NK-92 (cell line): ENCODE measurements around the gene CRYBG3.

Experiments
- DNase-seq: peaks from one replicate; lab custom pipeline; 2025; ENCODE audit not compliant: unreplicated experiment; lab: John Stamatoyannopoulos, UW

The CRYBG3 gene

GRCh38 chr3:97940034-97940433 is 118.2 kb downstream of the CRYBG3 start:
- DNase-seq, result no peak

GRCh38 chr3:97942801-97943546 is 121.2 kb downstream of the CRYBG3 start:
- no peak for DNase-seq

DNA sequence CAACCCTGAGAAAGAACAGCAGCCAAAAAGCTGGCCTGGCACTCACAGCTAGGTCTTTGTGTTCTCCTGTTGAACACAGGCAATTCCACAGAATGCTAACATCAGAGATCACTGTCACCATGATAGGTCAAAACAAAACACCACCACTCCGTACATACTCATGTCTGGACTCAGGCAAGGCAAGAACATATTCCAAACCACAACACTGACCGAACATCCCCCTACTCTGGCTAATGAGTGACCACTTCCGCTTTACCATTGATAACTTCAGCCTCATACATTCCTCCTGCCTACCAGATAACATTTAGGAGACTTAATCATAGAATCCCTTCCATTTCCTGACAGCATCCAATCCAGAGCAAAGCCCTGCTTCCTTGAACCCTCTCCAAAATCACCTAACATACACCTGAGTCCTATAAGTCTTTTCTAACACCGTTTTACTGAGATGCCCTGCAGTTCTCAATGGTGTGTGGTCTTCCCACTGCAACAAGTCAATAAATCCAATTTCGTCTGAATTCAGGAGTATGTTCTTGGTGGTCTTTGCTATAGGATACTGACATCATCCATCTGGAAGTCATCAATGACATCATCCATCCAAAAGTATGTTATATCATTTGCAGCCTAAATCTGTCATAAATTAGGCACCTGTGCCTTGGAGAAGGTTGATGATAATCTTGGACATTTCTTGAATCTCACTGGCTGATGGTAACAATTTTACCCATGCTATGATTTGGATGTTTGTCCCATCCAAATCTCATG is 126.7 kb downstream of the CRYBG3 start:
- DNase-seq, result no peak

DNA sequence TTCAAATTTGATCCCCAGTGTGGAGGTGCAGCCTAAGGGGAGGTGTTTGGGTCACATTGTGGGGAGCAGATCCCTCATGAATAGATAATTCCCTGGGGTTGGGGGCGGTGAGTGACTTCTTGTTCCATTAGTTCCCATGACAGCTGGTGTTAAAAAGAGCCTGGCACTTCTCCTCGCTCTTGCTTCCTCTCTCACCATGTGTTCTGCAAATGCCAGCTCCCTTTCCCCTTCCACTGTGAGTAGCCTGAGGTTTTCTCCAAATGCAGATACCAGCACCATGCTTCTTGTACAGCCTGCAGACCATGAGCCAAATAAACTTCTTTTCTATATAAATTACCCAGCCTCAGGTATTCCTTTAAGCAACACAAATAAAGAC is 127.3 kb downstream of the CRYBG3 start:
- DNase-seq, result no peak

DNA sequence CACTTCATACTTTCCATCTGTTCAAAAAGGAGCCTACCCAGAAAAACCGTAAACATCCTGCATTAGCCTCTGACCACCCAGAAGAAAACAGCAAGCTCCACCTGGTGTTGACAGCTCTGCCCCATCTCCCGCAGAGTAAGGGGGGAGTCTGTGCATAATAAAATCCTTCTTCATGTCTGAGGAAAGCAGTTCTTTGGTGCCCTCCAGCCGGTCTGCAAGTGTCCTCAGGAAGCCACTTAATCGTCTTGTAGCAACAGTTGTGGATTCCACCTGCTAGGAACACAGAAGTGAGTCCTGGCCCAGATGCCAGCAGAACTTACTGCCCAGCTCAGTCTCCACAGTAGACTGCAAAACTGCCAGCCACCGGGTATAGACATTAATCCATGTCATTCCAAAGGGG is 127.9 kb downstream of the CRYBG3 start:
- no peak for DNase-seq

GRCh38 chr3:97950360-97950759 is 128.5 kb downstream of the CRYBG3 start:
- DNase-seq, result no peak

DNA sequence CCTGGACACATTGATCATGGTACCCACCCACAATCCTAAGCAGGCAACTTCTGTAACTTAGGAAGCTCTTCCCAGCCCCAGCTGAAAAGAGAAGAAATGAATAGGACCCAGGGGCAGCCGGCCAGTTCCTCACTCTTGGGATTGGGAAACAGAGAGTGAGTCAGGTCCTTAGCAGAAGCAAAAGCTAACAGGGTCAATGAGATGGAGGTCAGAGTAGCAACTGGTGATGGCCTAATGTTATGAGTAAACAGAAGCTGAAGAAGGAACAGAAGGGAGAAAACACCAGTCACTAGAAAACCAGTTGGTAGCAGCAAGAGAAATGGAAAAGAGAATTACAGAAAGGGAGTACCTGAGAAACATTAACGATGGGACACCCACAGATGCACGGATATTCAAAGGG is 130.5 kb downstream of the CRYBG3 start:
- DNase-seq, result no peak

DNA sequence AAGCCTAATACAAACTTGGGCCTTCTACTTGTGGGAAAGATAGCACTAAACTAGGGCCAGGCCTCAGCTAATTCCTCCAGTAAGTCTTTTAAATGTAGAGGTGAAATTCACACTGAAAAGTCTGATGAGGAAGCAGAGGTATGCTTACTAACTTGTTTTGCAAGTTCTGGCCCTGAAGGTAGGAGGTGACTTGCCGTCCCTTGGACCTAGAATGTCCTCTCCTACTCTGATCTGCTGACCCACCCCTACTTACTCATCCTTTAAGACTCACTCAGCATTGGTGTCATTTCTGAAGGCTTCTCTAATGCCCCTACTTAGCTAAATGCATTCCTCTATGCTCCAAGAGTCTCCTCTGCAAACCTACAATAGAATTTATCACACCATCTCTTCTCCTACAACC is 131.1 kb downstream of the CRYBG3 start:
- no peak for DNase-seq

GRCh38 chr3:97954228-97954827 is 132.5 kb downstream of the CRYBG3 start:
- DNase-seq, result no peak

DNA sequence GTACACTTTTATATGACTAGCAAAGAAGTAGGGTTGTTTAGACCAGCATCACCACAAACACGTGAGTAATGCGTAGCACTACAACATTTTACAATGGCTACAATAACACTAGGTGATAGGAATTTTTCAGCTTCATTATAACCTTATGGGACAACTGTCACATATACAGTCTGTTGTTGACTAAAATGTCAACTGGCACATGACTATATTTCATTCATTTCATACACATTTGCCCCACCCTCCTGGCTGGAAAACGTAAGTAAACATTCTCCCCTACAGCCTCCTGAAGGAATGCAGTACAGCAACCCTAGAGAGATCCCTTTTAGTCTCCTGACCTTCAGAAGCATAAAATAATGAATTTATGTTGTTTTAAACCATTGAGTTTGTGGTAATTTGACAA is 134.2 kb downstream of the CRYBG3 start:
- no peak for DNase-seq

DNA sequence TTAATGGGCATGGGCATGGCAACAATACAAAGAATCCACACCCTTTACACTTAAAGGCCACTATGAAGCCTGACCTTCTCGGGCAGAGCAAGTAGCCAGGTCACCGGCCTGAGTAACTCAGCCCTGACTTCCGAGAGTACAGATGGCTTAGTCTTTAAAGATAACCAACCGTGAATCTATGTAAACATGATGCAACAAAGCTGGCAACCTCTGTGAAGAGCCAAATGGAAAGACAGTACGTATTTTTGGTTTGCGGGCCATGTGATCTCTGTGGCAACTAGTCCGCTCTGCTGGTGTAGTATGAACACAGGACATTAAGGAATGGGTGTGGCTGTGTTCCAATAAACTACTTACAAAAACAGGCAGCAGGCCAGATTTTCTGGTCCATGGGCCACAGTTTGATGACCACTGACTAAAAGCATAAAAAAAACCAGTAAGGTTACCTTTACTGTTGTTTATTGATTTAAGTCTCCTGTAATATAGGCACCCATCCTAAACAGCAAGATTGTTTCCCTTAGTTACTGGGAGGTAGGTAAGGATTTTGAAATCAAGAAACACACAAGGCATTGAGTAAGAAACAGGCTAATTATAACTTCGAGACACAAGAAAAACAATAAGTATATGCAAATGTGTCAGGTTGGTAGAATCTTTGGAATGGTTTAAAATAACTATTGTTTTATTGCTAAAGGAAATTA is 136.0 kb downstream of the CRYBG3 start:
- no peak for DNase-seq

- no peak for DNase-seq
Observed at GRCh38 chr3:97958396-97958795, 136.6 kb downstream of the CRYBG3 start.

DNA sequence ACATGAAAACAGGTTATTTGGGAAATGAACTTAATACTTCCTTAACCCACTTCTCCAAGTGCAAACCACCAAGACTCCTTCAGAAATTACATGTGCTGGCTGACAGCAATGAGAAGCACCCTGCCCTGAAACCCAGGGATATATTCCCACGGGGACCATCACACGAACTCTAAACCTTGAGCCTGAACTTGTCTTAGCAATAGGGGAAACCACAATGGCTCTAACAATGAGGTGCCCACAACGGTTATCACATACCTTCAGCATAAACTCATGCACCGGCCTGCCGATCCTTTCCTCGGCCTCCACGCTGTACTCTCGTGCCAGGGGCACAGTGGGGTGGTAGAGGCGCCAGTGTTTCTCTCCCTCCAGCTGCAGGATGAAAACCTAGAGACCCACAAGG is 137.0 kb downstream of the CRYBG3 start:
- no peak for DNase-seq

GRCh38 chr3:97959872-97960271 is 138.1 kb downstream of the CRYBG3 start:
- DNase-seq, result no peak

DNA sequence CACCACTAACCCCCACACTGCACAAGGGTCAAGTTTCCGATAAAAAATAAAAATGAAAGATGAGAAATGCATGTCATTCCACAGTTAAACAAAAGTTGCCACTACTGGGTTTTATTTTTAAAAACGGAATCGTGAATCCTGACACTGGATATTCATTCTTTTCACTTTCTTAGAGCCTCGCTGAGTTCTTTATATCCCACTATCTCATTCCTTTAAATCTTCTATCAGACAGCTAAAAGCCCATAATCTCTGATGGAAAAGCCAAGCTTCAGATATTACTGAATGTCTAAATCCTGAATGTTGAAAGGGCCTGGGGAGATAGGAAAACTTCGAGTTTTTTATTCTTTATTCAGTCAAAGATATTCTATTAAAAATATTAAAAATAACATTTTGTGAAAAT is 138.7 kb downstream of the CRYBG3 start:
- DNase-seq, result no peak

DNA sequence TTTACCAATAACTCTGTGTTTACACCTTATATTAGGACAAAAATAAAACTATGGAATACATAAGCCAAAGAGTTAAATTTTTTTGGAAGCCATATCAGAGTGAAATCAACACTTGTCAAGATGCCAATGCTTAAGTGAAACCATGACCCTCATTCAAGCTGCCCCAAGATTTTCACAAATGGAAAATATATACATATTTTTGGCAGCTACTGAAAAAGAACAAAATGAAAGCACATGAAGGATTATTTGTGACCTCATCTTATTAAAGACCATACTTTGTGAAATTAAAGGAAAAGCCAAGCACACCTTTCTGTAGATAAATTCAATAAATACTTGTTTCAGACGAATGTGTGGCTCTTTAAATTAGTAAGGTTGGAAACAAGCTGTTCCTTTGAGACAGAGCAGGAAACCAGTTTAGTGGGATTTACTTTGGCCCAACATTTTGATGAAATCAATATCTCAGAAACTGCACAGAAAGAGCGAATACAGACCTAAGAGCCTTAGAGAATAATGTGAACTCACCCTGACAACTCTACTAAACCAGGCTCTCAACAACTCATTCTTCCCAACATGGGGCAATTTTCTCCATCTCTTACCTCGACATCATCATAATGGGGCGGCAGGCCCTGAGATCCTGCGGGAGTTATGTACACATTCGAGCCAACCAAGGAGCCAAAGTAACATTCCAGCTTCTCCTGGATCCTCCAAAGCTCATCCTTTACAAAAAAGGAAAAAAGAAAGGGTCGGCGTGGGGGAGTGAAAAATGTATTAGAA is 139.4 kb downstream of the CRYBG3 start:
- DNase-seq, result no peak

GRCh38 chr3:97967966-97968365 is 146.2 kb downstream of the CRYBG3 start:
- DNase-seq, result no peak

- no peak for DNase-seq
Observed at GRCh38 chr3:97968376-97968775, 146.6 kb downstream of the CRYBG3 start.

DNA sequence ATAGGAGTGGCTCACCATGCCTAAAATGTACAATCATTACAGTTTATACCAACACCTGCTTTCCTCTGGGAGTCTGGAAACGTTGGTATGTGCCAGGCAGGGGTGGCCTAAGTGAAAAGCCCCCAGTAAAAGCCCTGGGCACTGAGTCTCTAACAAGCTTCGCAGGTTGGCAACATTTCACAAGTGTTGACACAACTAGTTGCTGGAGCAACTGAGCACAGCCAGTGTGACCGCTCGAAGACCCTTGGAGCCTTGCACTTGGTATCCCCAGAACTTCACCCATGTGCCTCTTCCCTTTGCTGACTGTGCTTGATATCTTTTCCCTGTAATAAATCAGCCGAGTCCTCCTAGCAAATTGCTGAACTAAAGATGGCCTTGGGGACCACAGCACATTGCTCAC is 147.7 kb downstream of the CRYBG3 start:
- DNase-seq, result no peak

GRCh38 chr3:97970156-97970555 is 148.3 kb downstream of the CRYBG3 start:
- no peak for DNase-seq
